Retinal pigment epithelial cell (primary cell): ENCODE data around the gene PRKAR2B.

Source experiments
- DNase-seq: peaks from one replicate; pipeline ENCODE4 v3.0.0-alpha.2; 2010; ENCODE audit warnings: low read depth
- H3K4me3 ChIP-seq: 2 replicates; pipeline ENCODE4 v1.5.1; 2011; ENCODE audit warnings: mild to moderate bottlenecking, low read length, control low read depth, moderate library complexity
- CTCF ChIP-seq: conservative IDR thresholded peaks from 2 replicates; pipeline ENCODE4 v1.5.1; 2011; ENCODE audit warnings: low read depth, low read length, control low read depth, inconsistent platforms

PRKAR2B gene

GRCh38 chr7:107016312-107016711 lies 28.2 kb upstream of the PRKAR2B start:
- TF ChIP-seq CTCF, result no peak
- H3K4me3 ChIP-seq, result no peak overlapping the region
- no peak for DNase-seq

GRCh38 chr7:107017965-107018719 lies 26.4 kb upstream of the PRKAR2B start:
- TF ChIP-seq CTCF, result no peak
- H3K4me3 ChIP-seq, result no peak overlapping the region
- DNase-seq, result no peak

GRCh38 chr7:107020400-107020799 lies 24.1 kb upstream of the PRKAR2B start:
- TF ChIP-seq CTCF, result no peak
- H3K4me3 ChIP-seq, result no peak overlapping the region
- no peak for DNase-seq

- no peak for TF ChIP-seq CTCF
- H3K4me3 ChIP-seq, result no peak overlapping the region
- no peak for DNase-seq
Measured at GRCh38 chr7:107021600-107021999, 22.9 kb upstream of the PRKAR2B start.

- no peak overlapping the region for H3K4me3 ChIP-seq
- no peak for DNase-seq
- TF ChIP-seq CTCF, result no peak
Measured at GRCh38 chr7:107023522-107024151, 20.9 kb upstream of the PRKAR2B start.

- no peak overlapping the region for H3K4me3 ChIP-seq
- TF ChIP-seq CTCF, result no peak
- no peak for DNase-seq
Measured at GRCh38 chr7:107024906-107025305, 19.6 kb upstream of the PRKAR2B start.
